Measurements from ENCODE around the gene TCF7.

Gene TCF7

GRCh38 chr5:134084570-134084969 is 29.9 kb upstream of the TCF7 start:
- no peak for DNase-seq (ENCODE audit: extremely low read depth, low read depth)
- TF ChIP-seq CTCF (IDR thresholded peaks at IDR 0.05; ENCODE audit: low read depth, low read length): no peak

GRCh38 chr5:134085411-134085810 is 29.1 kb upstream of the TCF7 start:
- TF ChIP-seq CTCF (IDR thresholded peaks at IDR 0.05; ENCODE audit: low read depth, low read length): no peak
- DNase-seq (ENCODE audit: extremely low read depth, low read depth): no peak

- TF ChIP-seq CTCF (IDR thresholded peaks at IDR 0.05; ENCODE audit: low read depth, low read length): no peak
- DNase-seq (ENCODE audit: extremely low read depth, low read depth): no peak
These were observed 28.1 kb upstream of the TCF7 start for GRCh38 chr5:134086225-134086942.

- no peak for DNase-seq (ENCODE audit: extremely low read depth, low read depth)
- TF ChIP-seq CTCF (IDR thresholded peaks at IDR 0.05; ENCODE audit: low read depth, low read length): no peak
These were observed 27.6 kb upstream of the TCF7 start for GRCh38 chr5:134086943-134087305.

GRCh38 chr5:134088291-134088690 is 26.2 kb upstream of the TCF7 start:
- DNase-seq (ENCODE audit: extremely low read depth, low read depth): no peak
- no peak for TF ChIP-seq CTCF (IDR thresholded peaks at IDR 0.05; ENCODE audit: low read depth, low read length)

- no peak for TF ChIP-seq CTCF (IDR thresholded peaks at IDR 0.05; ENCODE audit: low read depth, low read length)
- DNase-seq (ENCODE audit: extremely low read depth, low read depth): no peak
These were observed 25.4 kb upstream of the TCF7 start for GRCh38 chr5:134088994-134089560.

GRCh38 chr5:134090522-134090921 is 24.0 kb upstream of the TCF7 start:
- TF ChIP-seq CTCF (IDR thresholded peaks at IDR 0.05; ENCODE audit: low read depth, low read length): no peak
- DNase-seq (ENCODE audit: extremely low read depth, low read depth): no peak
